WTC11 (cell line): Measurements from ENCODE around the gene ILDR2.

Experiments
- CREB1 ChIP-seq: sonication (generic); formaldehyde crosslinking; IDR thresholded peaks from 2 replicates; pipeline ENCODE4 v1.8.0; 2023; ENCODE audit warnings: mild to moderate bottlenecking, missing genetic modification reagents
- ESRRA ChIP-seq: sonication (generic); formaldehyde crosslinking; IDR thresholded peaks from 2 replicates; pipeline ENCODE4 v1.8.1; 2022; ENCODE audit warnings: mild to moderate bottlenecking, missing genetic modification reagents, borderline replicate concordance
- GABPB1 ChIP-seq: sonication (generic); formaldehyde crosslinking; IDR thresholded peaks from 2 replicates; pipeline ENCODE4 v1.8.1; 2023; ENCODE audit warnings: mild to moderate bottlenecking, missing genetic modification reagents
- MLX ChIP-seq: sonication (generic); formaldehyde crosslinking; IDR thresholded peaks from 2 replicates; pipeline ENCODE4 v1.8.1; 2023; ENCODE audit warnings: mild to moderate bottlenecking, missing genetic modification reagents, moderate library complexity
- ZNF121 ChIP-seq: sonication (generic); formaldehyde crosslinking; IDR thresholded peaks from 2 replicates; pipeline ENCODE4 v1.8.0; 2023; ENCODE audit warnings: missing genetic modification reagents
- TF ChIP-seq, protein P1 (sequence below): sonication (generic); formaldehyde crosslinking; IDR thresholded peaks from 2 replicates; pipeline ENCODE4 v1.8.1; 2022; ENCODE audit warnings: low read depth, mild to moderate bottlenecking, moderate library complexity, missing genetic modification reagents, borderline replicate concordance
- TF ChIP-seq, protein P2 (sequence below): fragments of 200-600 bp; IDR thresholded peaks from 2 replicates; pipeline ENCODE4 v1.8.0; 2022; ENCODE audit warnings: antibody characterized with exemption

- TF ChIP-seq MLX = no peak
- TF ChIP-seq, protein P1, sequence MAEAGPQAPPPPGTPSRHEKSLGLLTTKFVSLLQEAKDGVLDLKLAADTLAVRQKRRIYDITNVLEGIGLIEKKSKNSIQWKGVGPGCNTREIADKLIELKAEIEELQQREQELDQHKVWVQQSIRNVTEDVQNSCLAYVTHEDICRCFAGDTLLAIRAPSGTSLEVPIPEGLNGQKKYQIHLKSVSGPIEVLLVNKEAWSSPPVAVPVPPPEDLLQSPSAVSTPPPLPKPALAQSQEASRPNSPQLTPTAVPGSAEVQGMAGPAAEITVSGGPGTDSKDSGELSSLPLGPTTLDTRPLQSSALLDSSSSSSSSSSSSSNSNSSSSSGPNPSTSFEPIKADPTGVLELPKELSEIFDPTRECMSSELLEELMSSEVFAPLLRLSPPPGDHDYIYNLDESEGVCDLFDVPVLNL = no peak
- TF ChIP-seq, protein P2, sequence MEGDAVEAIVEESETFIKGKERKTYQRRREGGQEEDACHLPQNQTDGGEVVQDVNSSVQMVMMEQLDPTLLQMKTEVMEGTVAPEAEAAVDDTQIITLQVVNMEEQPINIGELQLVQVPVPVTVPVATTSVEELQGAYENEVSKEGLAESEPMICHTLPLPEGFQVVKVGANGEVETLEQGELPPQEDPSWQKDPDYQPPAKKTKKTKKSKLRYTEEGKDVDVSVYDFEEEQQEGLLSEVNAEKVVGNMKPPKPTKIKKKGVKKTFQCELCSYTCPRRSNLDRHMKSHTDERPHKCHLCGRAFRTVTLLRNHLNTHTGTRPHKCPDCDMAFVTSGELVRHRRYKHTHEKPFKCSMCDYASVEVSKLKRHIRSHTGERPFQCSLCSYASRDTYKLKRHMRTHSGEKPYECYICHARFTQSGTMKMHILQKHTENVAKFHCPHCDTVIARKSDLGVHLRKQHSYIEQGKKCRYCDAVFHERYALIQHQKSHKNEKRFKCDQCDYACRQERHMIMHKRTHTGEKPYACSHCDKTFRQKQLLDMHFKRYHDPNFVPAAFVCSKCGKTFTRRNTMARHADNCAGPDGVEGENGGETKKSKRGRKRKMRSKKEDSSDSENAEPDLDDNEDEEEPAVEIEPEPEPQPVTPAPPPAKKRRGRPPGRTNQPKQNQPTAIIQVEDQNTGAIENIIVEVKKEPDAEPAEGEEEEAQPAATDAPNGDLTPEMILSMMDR = no peak
- TF ChIP-seq CREB1 (CRISPR knock-in tag) = no peak
- TF ChIP-seq GABPB1 (CRISPR knock-in tag) = no peak
- no peak for TF ChIP-seq ZNF121 (CRISPR knock-in tag)
- no peak for TF ChIP-seq ESRRA
These were observed 37.4 kb downstream of the ILDR2 start for GRCh38 chr1:166937962-166938361.
